Nephron progenitor cell (in vitro differentiated cells): ENCODE data around the gene DPEP2NB.

Experiments
- DNase-seq: peaks from one replicate; pipeline ENCODE4 v3.0.0; 2021
- H3K27ac Mint-ChIP-seq: 2 replicates; pipeline ENCODE4 v1.8.0; 2021; ENCODE audit warnings: mild to moderate bottlenecking, moderate library complexity, mixed read lengths
- H3K27me3 Mint-ChIP-seq: 2 replicates; pipeline ENCODE4 v1.8.0; 2021; ENCODE audit warnings: mild to moderate bottlenecking, low read depth, mixed read lengths; ENCODE audit not compliant: poor library complexity
- H3K36me3 Mint-ChIP-seq: 2 replicates; pipeline ENCODE4 v1.8.0; 2021; ENCODE audit warnings: low read depth, mixed read lengths
- H3K4me1 Mint-ChIP-seq: 2 replicates; pipeline ENCODE4 v1.8.0; 2021; ENCODE audit warnings: mixed read lengths
- H3K4me3 Mint-ChIP-seq: 2 replicates; pipeline ENCODE4 v1.8.0; 2021; ENCODE audit warnings: mild to moderate bottlenecking, moderate library complexity, mixed read lengths
- H3K9me3 Mint-ChIP-seq: 2 replicates; pipeline ENCODE4 v1.8.0; 2021; ENCODE audit warnings: mild to moderate bottlenecking, moderate library complexity, mixed read lengths
- CTCF ChIP-seq: fragments of 200-600 bp; sonication (generic); IDR thresholded peaks from 2 replicates; pipeline ENCODE4 v1.5.0; 2021; ENCODE audit warnings: antibody characterized with exemption

Gene DPEP2NB

GRCh38 chr16:67989322-67990017 lies 26.2 kb downstream of the DPEP2NB start:
- no peaks in the 10 kb centered on the region for H3K36me3 Mint-ChIP-seq
- peaks cover 11% of the 10 kb centered on the region for H3K27me3 Mint-ChIP-seq
- TF ChIP-seq CTCF = no peak
- no peak overlapping the region for H3K27ac Mint-ChIP-seq
- no peaks in the 10 kb centered on the region for H3K9me3 Mint-ChIP-seq
- no peak for DNase-seq
- H3K4me3 Mint-ChIP-seq = no peak overlapping the region
- H3K4me1 Mint-ChIP-seq = peaks cover 54% of the 10 kb centered on the region

- Mint-ChIP-seq H3K4me1 (peaks cover 52% of the 10 kb centered on the region), H3K36me3 (no peaks in the 10 kb centered on the region), H3K27me3 (peaks cover 11% of the 10 kb centered on the region), H3K27ac (no peak overlapping the region), H3K9me3 (no peaks in the 10 kb centered on the region), H3K4me3 (no peak overlapping the region)
- no peak for DNase-seq
- no peak for TF ChIP-seq CTCF
Measured at GRCh38 chr16:67988675-67989074, 27.0 kb downstream of the DPEP2NB start.

- no peaks in the 10 kb centered on the region for H3K36me3 Mint-ChIP-seq
- no peak for DNase-seq
- peaks cover 16% of the 10 kb centered on the region for H3K27me3 Mint-ChIP-seq
- H3K4me1 Mint-ChIP-seq = peaks cover 60% of the 10 kb centered on the region
- H3K4me3 Mint-ChIP-seq = no peak overlapping the region
- H3K27ac Mint-ChIP-seq = peak overlapping the region; percentile 56
- no peak for TF ChIP-seq CTCF
- H3K9me3 Mint-ChIP-seq = peaks cover 3% of the 10 kb centered on the region
Measured at GRCh38 chr16:67987460-67988160, 28.1 kb downstream of the DPEP2NB start.

- H3K36me3 Mint-ChIP-seq = no peaks in the 10 kb centered on the region
- peaks cover 6% of the 10 kb centered on the region for H3K9me3 Mint-ChIP-seq
- H3K4me1 Mint-ChIP-seq = peaks cover 57% of the 10 kb centered on the region
- H3K27me3 Mint-ChIP-seq = peaks cover 18% of the 10 kb centered on the region
- H3K4me3 Mint-ChIP-seq = no peak overlapping the region
- DNase-seq = no peak
- TF ChIP-seq CTCF = no peak
- H3K27ac Mint-ChIP-seq = no peak overlapping the region
Measured at GRCh38 chr16:67986949-67987348, 28.8 kb downstream of the DPEP2NB start.

GRCh38 chr16:67982011-67982696 lies 33.6 kb downstream of the DPEP2NB start:
- no peak for TF ChIP-seq CTCF
- peaks cover 23% of the 10 kb centered on the region for H3K4me1 Mint-ChIP-seq
- no peak for DNase-seq
- peaks cover 6% of the 10 kb centered on the region for H3K9me3 Mint-ChIP-seq
- H3K4me3 Mint-ChIP-seq = no peak overlapping the region
- no peaks in the 10 kb centered on the region for H3K36me3 Mint-ChIP-seq
- peaks cover 23% of the 10 kb centered on the region for H3K27me3 Mint-ChIP-seq
- no peak overlapping the region for H3K27ac Mint-ChIP-seq
